ENCODE data around the gene SPACDR. TPM values are rescaled to one million over a fixed set of nuclear protein-coding genes. Genes with fewer than 3 reads are reported as not detected.

SPACDR gene
- total RNA-seq, 6 experiments from 2014 or later: 0.66 to 1.6 (median 1.0) TPM

GRCh38 chr7:100483090-100483721, 19.1 kb upstream of the SPACDR start:
- no peak for DNase-seq
- Mint-ChIP-seq H3K36me3 (ENCODE audit: low read depth) (no peaks in the 10 kb centered on the region), H3K4me3 (peak overlapping the region; percentile 86), H3K4me1 (ENCODE audit: low read depth) (peaks cover 16% of the 10 kb centered on the region; the same call in 1 of the 2 replicates), H3K27ac (no peak overlapping the region), H3K27me3 (ENCODE audit: insufficient read depth) (peaks cover 4% of the 10 kb centered on the region), H3K9me3 (no peaks in the 10 kb centered on the region)
- TF ChIP-seq CTCF (IDR thresholded peaks at IDR 0.05): peak; percentile 98

- no peak for TF ChIP-seq CTCF (IDR thresholded peaks at IDR 0.05)
Measured at GRCh38 chr7:100482728-100483089, 18.6 kb upstream of the SPACDR start.

DNA sequence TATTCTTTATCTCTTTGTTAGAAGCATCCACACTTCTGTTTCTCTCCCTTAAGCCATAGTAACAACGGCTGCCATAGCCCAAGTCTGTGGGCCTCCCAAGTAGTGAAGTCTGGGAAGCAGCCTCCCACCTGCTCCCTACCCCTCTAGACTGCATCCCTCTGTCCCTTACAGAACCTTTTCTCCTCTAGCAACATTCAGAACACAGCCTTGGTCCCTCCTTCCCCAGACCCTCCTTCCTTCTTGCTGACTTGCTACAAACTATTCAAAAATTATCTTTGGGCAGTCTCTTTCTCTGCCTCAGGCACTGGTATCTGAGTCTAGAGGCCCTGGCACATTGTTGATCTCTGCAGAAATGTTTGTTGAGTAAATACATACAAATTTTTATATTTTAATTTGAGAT, 17.4 kb upstream of the SPACDR start:
- H3K27me3 Mint-ChIP-seq (ENCODE audit: insufficient read depth): peaks cover 5% of the 10 kb centered on the region
- no peak for TF ChIP-seq CTCF (IDR thresholded peaks at IDR 0.05)

More at GRCh38 chr7:100482728-100483089, 18.6 kb upstream of the SPACDR start:
- Mint-ChIP-seq H3K4me1 (ENCODE audit: low read depth) (peaks cover 16% of the 10 kb centered on the region; the same call in 1 of the 2 replicates), H3K27ac (peak overlapping the region; percentile 33; the same call in 1 of the 2 replicates), H3K4me3 (peak overlapping the region; percentile 86), H3K9me3 (no peaks in the 10 kb centered on the region), H3K36me3 (ENCODE audit: low read depth) (no peaks in the 10 kb centered on the region), H3K27me3 (ENCODE audit: insufficient read depth) (peaks cover 5% of the 10 kb centered on the region)
- DNase-seq: no peak

GRCh38 chr7:100478958-100479660, 15.0 kb upstream of the SPACDR start, which contains the start of gene TSC22D4:
TSC22D4 (minus strand) TSS chr7:100479214; CDS start chr7:100478038, 1,176 bp downstream.
- DNase-seq: peak; percentile 93
- no peak for TF ChIP-seq CTCF (IDR thresholded peaks at IDR 0.05)
- peak within 1 kb of the TSS; percentile 85 for H3K27ac Mint-ChIP-seq
- H3K27me3 Mint-ChIP-seq (ENCODE audit: insufficient read depth): peaks cover 3% of the 10 kb centered on the region; the same call in 1 of the 2 replicates
- H3K4me3 Mint-ChIP-seq: peak within 1 kb of the TSS; percentile 100
- peaks cover 31% of the 10 kb centered on the region for H3K4me1 Mint-ChIP-seq (ENCODE audit: low read depth)
- H3K9me3 Mint-ChIP-seq: no peaks in the 10 kb centered on the region
- peaks cover 6% of the 10 kb centered on the region; the same call in 1 of the 2 replicates for H3K36me3 Mint-ChIP-seq (ENCODE audit: low read depth)

More for the DNA sequence above, 17.4 kb upstream of the SPACDR start:
- Mint-ChIP-seq H3K36me3 (ENCODE audit: low read depth) (no peaks in the 10 kb centered on the region), H3K9me3 (no peaks in the 10 kb centered on the region), H3K27ac (no peak overlapping the region), H3K4me1 (ENCODE audit: low read depth) (peaks cover 23% of the 10 kb centered on the region), H3K4me3 (no peak overlapping the region)
- no peak for DNase-seq

GRCh38 chr7:100477871-100478267, 13.8 kb upstream of the SPACDR start:
- Mint-ChIP-seq H3K27ac (peak overlapping the region; percentile 85), H3K27me3 (ENCODE audit: insufficient read depth) (peaks cover 3% of the 10 kb centered on the region; the same call in 1 of the 2 replicates), H3K4me3 (peak overlapping the region; percentile 100), H3K4me1 (ENCODE audit: low read depth) (peaks cover 30% of the 10 kb centered on the region), H3K36me3 (ENCODE audit: low read depth) (peaks cover 10% of the 10 kb centered on the region; the same call in 1 of the 2 replicates), H3K9me3 (no peaks in the 10 kb centered on the region)
- no peak for TF ChIP-seq CTCF (IDR thresholded peaks at IDR 0.05)
- DNase-seq: no peak
